HG03442 (cell line): Measurements from ENCODE around the gene KCNJ6.
"Not testable (repeated sequence)": the region's sequence is repeated elsewhere in the genome, so short reads cannot be mapped to it uniquely, and the experiment has no call there.

Experiments used
- ATAC-seq: cut with Tn5 transposase; IDR thresholded peaks from one replicate; pipeline ENCODE4 v1.9.1; 2021; ENCODE audit warnings: mild to moderate bottlenecking, moderate library complexity; ENCODE audit not compliant: unreplicated experiment

Gene KCNJ6

GRCh38 chr21:37619464-37619974, 296.7 kb downstream of the KCNJ6 start:
- ATAC-seq, result no peak

- no peak for ATAC-seq
Observed at GRCh38 chr21:37618081-37618480, 298.2 kb downstream of the KCNJ6 start.

GRCh38 chr21:37615962-37616361, 300.3 kb downstream of the KCNJ6 start:
- no peak for ATAC-seq

- ATAC-seq, result no peak
Observed at GRCh38 chr21:37614351-37614875, 301.8 kb downstream of the KCNJ6 start.

- ATAC-seq, result no peak
Observed at GRCh38 chr21:37607081-37607480, 309.2 kb downstream of the KCNJ6 start.

- no peak for ATAC-seq
Observed at GRCh38 chr21:37606549-37606948, 309.7 kb downstream of the KCNJ6 start.

- ATAC-seq, result no peak
Observed at GRCh38 chr21:37605006-37605405, 311.3 kb downstream of the KCNJ6 start.

- ATAC-seq, result no peak
Observed at GRCh38 chr21:37603129-37603528, 313.1 kb downstream of the KCNJ6 start.

- no peak for ATAC-seq
Observed at GRCh38 chr21:37601915-37602314, 314.3 kb downstream of the KCNJ6 start.

- no peak for ATAC-seq
Observed at GRCh38 chr21:37601027-37601426, 315.2 kb downstream of the KCNJ6 start.

GRCh38 chr21:37595944-37596343, 320.3 kb downstream of the KCNJ6 start:
- no peak for ATAC-seq

- ATAC-seq, result no peak
Observed at GRCh38 chr21:37594472-37594951, 321.7 kb downstream of the KCNJ6 start.

- no peak for ATAC-seq
Observed at GRCh38 chr21:37593740-37594471, 322.4 kb downstream of the KCNJ6 start.

- no peak for ATAC-seq
Observed at GRCh38 chr21:37593015-37593414, 323.2 kb downstream of the KCNJ6 start.

GRCh38 chr21:37592496-37592895, 323.8 kb downstream of the KCNJ6 start:
- no peak for ATAC-seq

- ATAC-seq, result not testable (repeated sequence)
Observed at GRCh38 chr21:37591994-37592393, 324.3 kb downstream of the KCNJ6 start.

- ATAC-seq, result not testable (repeated sequence)
Observed at GRCh38 chr21:37590836-37591235, 325.4 kb downstream of the KCNJ6 start.

- ATAC-seq, result not testable (repeated sequence)
Observed at GRCh38 chr21:37588644-37589043, 327.6 kb downstream of the KCNJ6 start.

- no peak for ATAC-seq
Observed at GRCh38 chr21:37587635-37588177, 328.6 kb downstream of the KCNJ6 start.

GRCh38 chr21:37587203-37587602, 329.1 kb downstream of the KCNJ6 start:
- ATAC-seq, result no peak

- ATAC-seq, result no peak
Observed at GRCh38 chr21:37582590-37582989, 333.7 kb downstream of the KCNJ6 start.

- ATAC-seq, result no peak
Observed at GRCh38 chr21:37580666-37581065, 335.6 kb downstream of the KCNJ6 start.
